Heart right ventricle (tissue), 16 donors: Measurements from ENCODE around the gene SLC26A3. TPM values are rescaled to one million over a fixed set of nuclear protein-coding genes. Genes with fewer than 3 reads are reported as not detected.

Experiments used
- ATAC-seq, 8 donors: fragments of 200-7000 bp; cut with Tn5 transposase; one replicate each; pipeline ENCODE4 v1.9.1; 2020; ENCODE audit warnings: mild to moderate bottlenecking in 8 of 8, moderate library complexity in 8 of 8, moderate number of reproducible peaks in 1 of 8
- DNase-seq, 2 donors: peaks; one replicate each; pipeline ENCODE4 v3.0.0-alpha.2; 2020
- H3K27ac ChIP-seq, 10 donors: fragments of 200-600 bp; sonication (generic) in 2 of 10; one replicate each; pipeline versions ENCODE4 v1.5.0 to v1.8.0; 2020 to 2022; ENCODE audit warnings: mild to moderate bottlenecking in 3 of 10
- H3K27me3 ChIP-seq, 7 donors: fragments of 200-600 bp; one replicate each; pipeline ENCODE4 v1.8.0; 2021 to 2022; ENCODE audit warnings: mild to moderate bottlenecking in 2 of 7
- H3K36me3 ChIP-seq, 9 donors: fragments of 200-600 bp; sonication (generic) in 1 of 9; one replicate each; pipeline versions ENCODE4 v1.5.0 to v1.8.0; 2020 to 2022; ENCODE audit warnings: mild to moderate bottlenecking in 2 of 9
- H3K4me1 ChIP-seq, 9 donors: fragments of 200-600 bp; sonication (generic) in 1 of 9; one replicate each; pipeline versions ENCODE4 v1.5.0 to v1.8.0; 2020 to 2022; ENCODE audit warnings: mild to moderate bottlenecking in 4 of 9
- H3K4me3 ChIP-seq, 10 donors: fragments of 200-600 bp; sonication (generic) in 2 of 10; one replicate each; pipeline versions ENCODE4 v1.5.0 to v1.8.0; 2020 to 2022; ENCODE audit warnings: mild to moderate bottlenecking in 7 of 10, moderate library complexity in 2 of 10
- H3K9me3 ChIP-seq, 11 donors: fragments of 200-600 bp in 10 of 11; sonication (generic) in 2 of 11; one replicate each; pipeline versions ENCODE4 v1.5.0 to v1.8.0; 2013 to 2022; ENCODE audit warnings: mild to moderate bottlenecking in 2 of 11, control low read depth in 1 of 11, moderate library complexity in 1 of 11
- WGBS, 2 donors: extraction: QIAGEN DNeasy Blood & Tissue Kit; methylation state at CpG; one replicate each; pipeline ENCODE4 v1.1.7; 2013; ENCODE audit warnings: inconsistent platforms in 1 of 2; 5-methylcytosine and 5-hydroxymethylcytosine counted together
- intact Hi-C, 10 donors: fragments of 100-400 bp; cut with DNase I; formaldehyde crosslinking; loops; one replicate each; pipeline versions ENCODE4 v1.11.1 to v1.14.2; 2022
- polyA plus RNA-seq, 2 donors: library from polyadenylated mRNA; stranded (reverse); fragments of 200-250 nt; gene quantifications; one replicate each; pipeline ENCODE4 v1.2.3, GENCODE V29; 2013
- total RNA-seq, 10 donors: library from RNA; stranded (reverse); fragmentation: NEBNext Ultra II Directional in 3 of 10; extraction: Animal tissue kit (Norgen Biotek cat#: 25700) in 3 of 10; gene quantifications; one replicate each; pipeline versions ENCODE4 v1.2.1 to v1.2.4, GENCODE V29; 2021 to 2023
- TF ChIP-seq, protein P1 (sequence below), 9 donors: fragments of 200-600 bp; sonication (generic) in 2 of 9; IDR thresholded peaks; one replicate each; pipeline versions ENCODE4 v1.5.0 to v1.8.0; 2021 to 2022; ENCODE audit warnings: antibody characterized with exemption in 9 of 9, mild to moderate bottlenecking in 5 of 9, moderate library complexity in 1 of 9
- donor health status: Arrhythmogenic right ventricular cardiomyopathy.
- donor health status: ischemic (EF 13 %, LVEDD 7.1; RV severe dilation, severe dysfunction).
- donor health status: healthy with polysubstance abuse.
- donor health status: DM: no; HTN: yes; CAD: no.
- donor health status: DM: no; HTN: no; CAD: no.
- donor health status: ischemic (EF 25% LVEDD 6.9; RV normal size, moderate dysfunction).
- donor health status: ischemic (EF 25% LVEDD 5.7; RV mildly dilated, moderate dysfunction).
- donor health status: healthy.
- donor health status: DM: yes; HTN: yes; CAD: no.
- donor health status: Ischemic cardiomyopathy.
- donor health status: ischemic (EF 35%, LVEDD 5.7; RV mildly dilated, moderate dysfunction).
- donor health status: nonischemic (EF 11% LVEDD 7.7; RV severe dilation, severe dysfunction).
- donor health status: DM: yes; HTN: yes; CAD: no.
- donor health status: PGD.
- donor health status: ischemic (EF 29% LVEDD 5.4; RV normal size, mild dysfunction).
- donor health status: nonischemic (EF 23%, LVEDD 6.1; RV moderate dilation, normal function).

SLC26A3 gene
- total and polyA plus RNA-seq, 12 donors = not detected

DNA sequence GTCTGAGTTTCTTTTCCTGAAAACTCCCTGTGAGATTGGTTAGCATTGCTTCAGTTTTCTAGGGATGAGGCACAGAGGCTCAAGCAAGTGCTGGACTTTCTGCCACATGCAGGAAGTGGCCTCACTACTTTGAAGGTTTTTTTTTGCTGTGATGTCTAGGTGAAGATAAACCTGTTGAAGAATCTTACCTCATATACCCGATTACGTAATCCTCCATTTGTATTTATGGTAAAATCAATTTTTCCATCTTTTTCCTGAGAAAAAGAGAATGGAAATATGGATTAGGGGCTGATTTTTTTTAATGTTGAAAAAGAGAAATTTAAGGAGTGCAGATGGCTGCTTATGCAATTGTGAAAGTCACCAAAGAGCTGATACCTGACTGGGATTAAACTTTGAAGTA lies 35.6 kb downstream of the SLC26A3 start:
- DNase-seq = no peak
- TF ChIP-seq, protein P1, sequence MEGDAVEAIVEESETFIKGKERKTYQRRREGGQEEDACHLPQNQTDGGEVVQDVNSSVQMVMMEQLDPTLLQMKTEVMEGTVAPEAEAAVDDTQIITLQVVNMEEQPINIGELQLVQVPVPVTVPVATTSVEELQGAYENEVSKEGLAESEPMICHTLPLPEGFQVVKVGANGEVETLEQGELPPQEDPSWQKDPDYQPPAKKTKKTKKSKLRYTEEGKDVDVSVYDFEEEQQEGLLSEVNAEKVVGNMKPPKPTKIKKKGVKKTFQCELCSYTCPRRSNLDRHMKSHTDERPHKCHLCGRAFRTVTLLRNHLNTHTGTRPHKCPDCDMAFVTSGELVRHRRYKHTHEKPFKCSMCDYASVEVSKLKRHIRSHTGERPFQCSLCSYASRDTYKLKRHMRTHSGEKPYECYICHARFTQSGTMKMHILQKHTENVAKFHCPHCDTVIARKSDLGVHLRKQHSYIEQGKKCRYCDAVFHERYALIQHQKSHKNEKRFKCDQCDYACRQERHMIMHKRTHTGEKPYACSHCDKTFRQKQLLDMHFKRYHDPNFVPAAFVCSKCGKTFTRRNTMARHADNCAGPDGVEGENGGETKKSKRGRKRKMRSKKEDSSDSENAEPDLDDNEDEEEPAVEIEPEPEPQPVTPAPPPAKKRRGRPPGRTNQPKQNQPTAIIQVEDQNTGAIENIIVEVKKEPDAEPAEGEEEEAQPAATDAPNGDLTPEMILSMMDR (IDR thresholded peaks at IDR 0.05) = no peak
- 97 to 98% methylated on average over 2 of the region's 2 CpGs for WGBS, 2 donors
- ATAC-seq = no peak
- H3K27me3 ChIP-seq = no peaks in the 10 kb centered on the region
- H3K36me3 ChIP-seq = no peaks in the 10 kb centered on the region
- no peaks in the 10 kb centered on the region for H3K4me1 ChIP-seq
- H3K9me3 ChIP-seq = no peaks in the 10 kb centered on the region
- intact Hi-C loops = loop anchor here in 1 of 10 donors (10.0 kb wide), 1 partner anchor 97 kb away; no protein-coding TSS in a partner anchor
- H3K27ac ChIP-seq = no peak overlapping the region
- no peak overlapping the region for H3K4me3 ChIP-seq

DNA sequence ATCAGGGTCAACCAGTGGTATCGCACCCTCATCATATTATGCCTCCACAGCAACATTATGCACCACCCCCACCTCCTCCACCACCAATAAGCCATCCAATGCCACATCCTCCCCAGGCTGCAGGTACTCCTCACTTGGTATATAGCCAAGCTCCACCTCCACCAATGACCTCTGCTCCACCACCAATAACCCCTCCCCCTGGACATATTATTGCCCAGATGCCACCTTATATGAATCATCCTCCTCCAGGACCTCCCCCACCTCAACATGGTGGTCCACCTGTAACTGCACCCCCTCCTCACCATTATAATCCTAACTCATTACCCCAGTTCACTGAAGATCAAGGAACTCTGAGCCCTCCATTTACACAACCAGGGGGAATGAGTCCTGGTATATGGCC lies 44.4 kb downstream of the SLC26A3 start:
- Histone ChIP-seq H3K27me3 (no peaks in the 10 kb centered on the region), H3K36me3 (peaks cover 0 to 84% (median 36%) of the 10 kb centered on the region in 9 donors), H3K4me3 (no peak overlapping the region), H3K9me3 (no peaks in the 10 kb centered on the region), H3K27ac (no peak overlapping the region), H3K4me1 (no peaks in the 10 kb centered on the region)
- ATAC-seq (no peak), DNase-seq (no peak)
- intact Hi-C loops = loop anchor here in 2 of 10 donors (10.0 kb wide), 1 partner anchor 386 kb away; no protein-coding TSS in a partner anchor
- TF ChIP-seq, protein P1 (IDR thresholded peaks at IDR 0.05) = no peak
- 97 to 100% methylated on average over 1 of the region's 1 CpG for WGBS, 2 donors

DNA sequence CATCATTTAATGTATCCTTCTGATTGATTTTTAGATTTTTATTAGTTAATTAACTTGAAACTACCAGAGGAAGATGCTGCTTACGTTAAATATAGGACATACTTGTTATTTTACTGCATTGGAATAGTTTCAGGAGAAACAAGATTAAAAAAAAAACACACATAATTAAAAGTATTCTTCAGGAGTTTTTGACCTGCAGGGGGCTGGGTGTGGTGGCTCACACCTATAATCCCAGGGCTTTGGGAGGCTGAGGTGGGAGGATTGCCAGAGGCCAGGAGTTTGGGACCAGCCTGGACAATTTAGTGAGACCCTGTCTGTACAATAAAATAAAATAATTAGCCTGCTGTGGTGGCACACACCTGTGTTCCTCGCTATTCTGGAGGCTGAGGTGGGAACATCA lies 48.4 kb downstream of the SLC26A3 start:
- no peak for ATAC-seq
- TF ChIP-seq, protein P1 (IDR thresholded peaks at IDR 0.05) = no peak
- H3K4me3 ChIP-seq = no peak overlapping the region
- H3K36me3 ChIP-seq = peaks cover 0 to 100% (median 36%) of the 10 kb centered on the region in 9 donors
- H3K27me3 ChIP-seq = no peaks in the 10 kb centered on the region
- no peak overlapping the region for H3K27ac ChIP-seq
- 98 to 99% methylated on average over 2 of the region's 2 CpGs for WGBS, 2 donors
- H3K9me3 ChIP-seq = no peaks in the 10 kb centered on the region
- intact Hi-C loops = loop anchor here in 3 of 10 donors (5.0 to 10.0 kb wide), 2 partner anchors 390 to 398 kb away; no protein-coding TSS in a partner anchor
- no peaks in the 10 kb centered on the region for H3K4me1 ChIP-seq
- DNase-seq = no peak

DNA sequence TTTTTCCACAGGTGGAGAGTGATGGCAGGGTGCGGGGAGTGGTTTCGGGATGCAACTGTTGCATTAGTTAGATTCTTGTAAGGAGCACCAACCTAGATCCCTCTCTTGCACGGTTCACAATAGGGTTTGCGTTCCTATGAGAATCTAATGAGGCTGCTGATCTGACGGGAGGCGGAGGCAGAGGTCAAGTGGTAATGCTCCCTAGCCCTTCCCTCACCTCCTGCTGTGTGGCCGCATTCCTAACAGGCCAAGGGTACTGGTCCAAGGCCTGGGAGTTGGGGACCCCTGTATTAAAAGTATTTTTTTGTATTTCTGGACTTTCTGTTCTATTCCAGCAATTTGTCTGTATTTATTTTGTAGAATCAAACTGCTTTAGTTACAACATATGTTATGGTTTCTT lies 51.9 kb downstream of the SLC26A3 start:
- peaks cover 0 to 24% (median 20%) of the 10 kb centered on the region in 9 donors for H3K4me1 ChIP-seq
- intact Hi-C loops = loop anchor here in 3 of 10 donors (5.0 to 10.0 kb wide), 2 partner anchors 394 to 401 kb away; no protein-coding TSS in a partner anchor
- DNase-seq = no peak
- no peaks in the 10 kb centered on the region for H3K9me3 ChIP-seq
- TF ChIP-seq, protein P1 (IDR thresholded peaks at IDR 0.05) = no peak
- no peak for ATAC-seq
- H3K27me3 ChIP-seq = no peaks in the 10 kb centered on the region
- WGBS, 2 donors = 94% methylated on average over 7 of the region's 7 CpGs
- H3K27ac ChIP-seq = no peak overlapping the region
- peaks cover 0 to 80% (median 15%) of the 10 kb centered on the region in 9 donors for H3K36me3 ChIP-seq
- H3K4me3 ChIP-seq = no peak overlapping the region
